Stimulated activated CD4-positive, alpha-beta T cell treated with anti-CD3 and anti-CD28 coated beads, TNF-alpha, amount 100 ng/mL, for 24 hours (primary cell): ENCODE measurements around the gene SALL4.
"Not testable (repeated sequence)": the region's sequence is repeated elsewhere in the genome, so short reads cannot be mapped to it uniquely, and the experiment has no call there.

ENCODE experiments used
- DNase-seq, 3 experiments: peaks; one replicate each; pipeline ENCODE4 v3.0.0-alpha.2; 2020; ENCODE audit warnings: low read depth in 3 of 3

SALL4 gene

DNA sequence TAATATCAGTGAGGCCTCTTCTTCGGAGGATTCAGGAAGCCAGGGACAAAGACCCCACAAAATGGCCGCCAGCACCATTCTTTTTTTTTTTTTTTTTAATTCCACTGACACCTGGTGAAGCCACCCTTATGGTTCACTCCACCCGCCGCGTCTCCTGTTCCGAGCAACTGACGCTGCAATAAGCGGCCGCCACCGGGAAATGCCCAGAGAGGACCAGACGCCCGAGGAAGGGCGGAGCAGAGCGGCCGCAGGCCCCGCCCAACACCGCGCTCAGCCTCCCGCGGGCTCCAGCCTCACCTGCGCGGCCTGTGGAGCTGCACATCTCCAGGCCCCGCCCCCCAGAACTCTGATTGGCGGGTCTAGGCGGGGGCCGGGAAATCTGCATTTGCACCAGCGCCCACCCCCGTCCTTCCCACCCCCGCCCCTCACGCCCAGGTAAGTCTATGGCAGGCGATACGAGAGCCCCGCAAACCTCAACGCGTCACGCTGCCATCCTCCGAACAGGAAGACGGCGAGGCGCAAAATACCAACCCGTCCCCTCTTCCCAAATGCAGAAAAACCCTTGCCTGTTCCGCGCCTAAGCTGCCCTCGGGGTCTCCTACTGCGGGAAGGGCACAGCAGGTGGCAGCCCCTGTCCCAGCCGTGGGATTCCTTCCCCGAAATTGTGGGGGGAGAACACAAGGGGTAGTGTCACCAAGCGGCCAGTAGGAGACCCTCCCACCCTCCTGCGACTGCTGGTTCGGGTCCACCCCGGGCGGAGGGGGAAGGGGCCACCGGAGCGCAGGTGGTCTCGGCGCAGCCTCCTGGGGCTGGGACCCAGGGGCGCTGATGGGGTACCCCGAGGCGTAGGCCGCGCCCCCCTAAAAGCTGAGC is 35.1 kb downstream of the SALL4 start:
- peak in 2 of 3 experiments; percentile 18 to 62 for DNase-seq

DNA sequence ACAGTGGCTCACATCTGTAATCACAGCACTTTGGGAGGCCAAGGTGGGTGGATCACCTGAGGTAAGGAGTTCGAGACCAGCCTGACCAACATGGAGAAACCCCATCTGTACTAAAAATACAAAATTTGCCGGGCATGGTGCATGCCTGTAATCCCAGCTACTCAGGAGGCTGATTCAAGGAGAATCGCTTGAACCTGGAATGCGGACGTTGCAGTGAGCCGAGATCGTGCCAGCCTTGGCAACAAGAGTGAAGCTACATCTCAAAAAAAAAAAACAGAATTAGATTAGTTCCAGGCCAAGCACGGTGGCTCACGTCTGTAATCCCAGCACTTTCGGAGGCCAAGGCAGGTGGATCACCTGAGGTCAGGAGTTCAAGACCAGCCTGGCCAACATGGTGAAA is 36.9 kb downstream of the SALL4 start:
- not testable (repeated sequence) for DNase-seq

- no peak for DNase-seq
These were observed 38.2 kb downstream of the SALL4 start for GRCh38 chr20:51763965-51764602.

DNA sequence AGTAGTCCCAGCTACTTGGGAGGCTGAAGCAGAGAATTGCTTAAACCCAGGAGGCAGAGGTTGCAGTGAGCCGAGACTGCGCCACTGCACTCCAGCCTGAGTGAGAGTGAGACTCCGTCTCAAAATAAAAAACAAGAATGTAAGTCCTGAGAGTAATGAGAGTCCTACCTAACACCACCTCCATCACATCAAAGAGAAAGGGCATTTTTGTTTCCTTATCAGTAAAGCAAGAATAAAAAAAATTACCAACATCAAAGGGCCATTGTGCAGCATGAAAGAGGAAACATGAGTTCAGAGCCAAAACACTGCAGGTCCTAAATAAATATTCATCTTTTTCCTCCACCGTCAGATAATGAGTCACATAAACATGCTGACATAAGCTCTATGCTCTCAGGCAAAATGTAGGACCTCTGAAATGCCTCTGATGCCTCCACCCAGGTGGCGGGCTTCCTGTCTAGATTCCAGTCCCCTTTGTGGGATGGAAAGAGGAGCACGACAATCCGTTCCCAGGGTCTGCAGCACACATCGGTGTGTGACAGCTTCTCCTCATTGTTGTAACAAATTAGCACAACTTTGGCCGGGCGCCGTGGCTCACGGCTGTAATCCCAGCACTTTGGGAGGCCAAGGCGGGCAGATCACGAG is 41.3 kb downstream of the SALL4 start:
- no peak for DNase-seq

GRCh38 chr20:51759769-51760510 is 42.4 kb downstream of the SALL4 start:
- DNase-seq = no peak

- DNase-seq = no peak
These were observed 43.3 kb downstream of the SALL4 start for GRCh38 chr20:51758978-51759544.

GRCh38 chr20:51757226-51757625 is 45.1 kb downstream of the SALL4 start:
- no peak for DNase-seq

DNA sequence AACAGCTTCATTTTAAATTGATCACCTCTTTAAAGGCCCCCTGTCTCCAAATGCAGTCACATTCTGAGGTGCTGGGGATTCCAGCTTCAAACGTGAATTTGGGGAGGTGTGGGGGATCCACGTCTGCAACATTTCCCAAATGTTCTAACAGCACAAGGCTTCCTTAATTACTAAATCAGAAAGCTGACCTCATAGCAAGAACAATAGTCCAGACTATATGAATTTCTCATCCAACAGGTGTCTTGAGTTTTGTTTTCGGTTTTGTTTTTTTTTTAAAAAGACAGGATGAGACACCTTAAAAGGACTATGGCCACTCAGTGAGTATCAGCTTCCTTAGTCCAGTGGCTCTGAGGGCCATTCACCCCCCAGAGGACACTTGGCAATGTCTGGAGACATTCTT is 45.7 kb downstream of the SALL4 start:
- DNase-seq = no peak

DNA sequence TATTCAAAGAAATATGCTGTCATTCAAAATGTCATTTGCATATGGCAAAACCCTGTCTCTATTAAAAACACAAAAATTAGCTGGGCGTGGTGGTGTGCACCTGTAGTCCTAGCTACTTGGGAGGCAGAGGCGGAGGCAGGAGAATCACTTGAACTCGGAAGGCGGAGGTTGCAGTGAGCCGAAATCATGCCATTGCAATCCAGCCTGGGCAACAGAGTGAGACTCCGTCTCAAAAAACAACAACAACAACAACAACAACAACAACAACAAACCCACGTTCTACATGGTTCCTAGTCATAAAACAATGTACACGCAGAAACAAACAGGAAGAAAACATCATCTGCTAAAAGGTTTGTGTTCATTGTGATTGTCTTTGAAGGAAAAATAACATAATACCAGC is 49.1 kb downstream of the SALL4 start:
- not testable (repeated sequence) for DNase-seq

GRCh38 chr20:51752343-51752951 is 49.9 kb downstream of the SALL4 start:
- no peak for DNase-seq

DNA sequence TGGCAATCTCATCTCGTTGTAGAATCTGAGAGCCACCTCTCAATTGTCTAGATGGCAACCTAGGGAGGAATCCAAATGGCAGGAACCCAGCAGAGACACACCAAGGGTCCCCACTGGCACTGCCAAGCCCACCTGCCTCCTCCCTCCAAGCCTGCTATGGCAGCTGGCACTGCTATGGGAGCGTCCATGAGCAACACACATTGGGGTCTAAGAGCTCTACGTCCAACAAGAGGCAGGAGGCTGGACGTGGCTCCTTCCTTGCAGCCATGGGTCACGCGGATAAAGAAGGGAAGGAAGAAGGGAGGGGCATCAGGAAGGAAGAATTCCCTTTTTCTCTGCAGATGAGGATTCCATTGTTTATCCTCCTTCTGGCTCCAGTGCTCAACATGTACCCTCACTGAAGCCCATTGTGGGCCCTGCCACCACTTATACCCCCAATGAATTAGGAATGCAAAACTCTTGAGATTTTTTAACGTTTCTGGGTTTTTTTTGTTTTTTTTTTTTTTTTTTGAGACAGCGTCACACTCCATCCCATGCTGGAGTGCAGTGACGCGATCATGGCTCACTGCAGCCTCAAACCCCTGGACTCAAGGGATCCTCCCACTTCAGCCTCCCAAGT is 51.4 kb downstream of the SALL4 start:
- DNase-seq = no peak

DNA sequence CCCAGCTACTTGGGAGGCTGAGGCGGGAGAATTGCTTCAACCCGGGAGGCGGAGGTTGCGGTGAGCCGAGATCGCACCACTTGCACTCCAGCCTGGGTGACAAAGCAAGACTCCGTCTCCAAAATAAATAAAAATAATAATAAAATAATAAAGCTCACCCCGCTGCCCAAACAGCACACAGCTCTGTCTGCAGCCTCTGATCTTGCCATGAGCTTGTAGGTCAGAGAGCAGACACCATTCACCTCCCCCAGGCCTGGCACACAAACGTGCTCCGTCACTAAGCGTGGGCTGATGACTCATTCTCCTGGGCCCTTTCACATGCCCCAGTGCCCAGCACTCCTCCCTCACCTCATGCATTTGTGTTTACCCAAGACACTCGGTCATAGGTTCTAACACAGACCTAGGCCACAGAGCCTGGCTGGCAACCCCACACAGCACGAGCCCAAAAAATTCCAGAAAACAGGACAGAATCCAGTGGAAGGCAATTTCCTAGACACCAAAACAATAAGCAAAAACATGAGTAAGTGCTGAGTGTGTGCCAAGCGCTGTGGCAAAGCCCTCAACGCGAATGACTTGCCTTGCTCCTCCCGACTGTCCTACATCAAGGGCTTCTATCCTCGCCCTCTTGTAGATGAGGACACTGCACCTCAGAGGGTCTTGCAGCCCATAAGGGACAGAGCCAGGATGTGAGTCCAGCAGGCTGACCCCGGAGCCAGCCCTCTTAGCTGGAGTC is 52.1 kb downstream of the SALL4 start:
- DNase-seq = peak; percentile 7 to 27 (median 14)

GRCh38 chr20:51749674-51750036 is 52.7 kb downstream of the SALL4 start:
- DNase-seq = no peak

- no peak for DNase-seq
These were observed 55.0 kb downstream of the SALL4 start for GRCh38 chr20:51747182-51747911.

GRCh38 chr20:51745804-51746203 is 56.5 kb downstream of the SALL4 start:
- no peak for DNase-seq

GRCh38 chr20:51740838-51741237 is 61.5 kb downstream of the SALL4 start:
- DNase-seq = no peak

DNA sequence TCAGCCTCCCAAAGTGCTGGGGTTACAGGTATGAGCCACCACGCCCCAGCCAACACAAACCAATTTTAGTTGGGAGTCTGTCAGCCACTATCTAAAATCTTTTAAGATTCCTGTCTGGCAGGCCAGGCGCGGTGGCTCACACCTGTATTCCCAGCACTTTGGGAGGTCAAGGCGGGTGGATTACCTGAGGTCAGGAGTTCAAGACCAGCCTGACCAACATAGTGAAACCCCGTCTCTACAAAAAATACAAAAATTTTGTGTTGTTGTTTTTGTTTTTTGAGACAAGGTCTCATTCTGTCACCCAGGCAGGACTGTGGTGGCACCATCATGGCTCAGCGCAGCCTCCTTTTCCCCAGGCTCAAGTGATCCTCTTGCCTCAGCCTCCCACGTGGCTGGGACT is 62.0 kb downstream of the SALL4 start:
- DNase-seq = not testable (repeated sequence)

DNA sequence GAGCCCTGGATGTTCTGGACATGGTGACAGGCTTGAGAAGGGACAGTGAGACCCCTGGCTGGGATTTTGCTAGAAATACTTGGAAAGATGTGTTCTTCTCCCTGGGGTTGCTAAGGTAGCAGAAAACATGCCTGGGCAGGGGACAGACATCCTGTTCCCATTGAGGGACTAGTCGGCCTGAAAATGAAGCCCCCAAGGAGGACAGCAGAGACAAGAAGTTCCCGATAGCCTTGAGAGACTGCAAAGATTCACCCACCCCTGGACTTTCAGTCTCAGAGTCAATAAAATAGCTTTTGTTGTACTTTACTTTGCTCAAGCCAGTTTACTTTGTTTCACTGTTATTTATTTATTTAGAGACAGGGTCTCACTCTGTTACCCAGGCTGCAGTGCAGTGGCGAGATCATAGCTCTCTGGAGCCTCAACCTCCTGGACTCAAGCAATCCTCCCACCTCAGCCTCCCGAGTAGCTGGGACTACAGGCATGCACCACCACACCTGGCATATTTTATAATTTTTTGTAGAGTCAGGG is 62.5 kb downstream of the SALL4 start:
- DNase-seq = no peak

GRCh38 chr20:51738877-51739447 is 63.4 kb downstream of the SALL4 start:
- DNase-seq = no peak
